ENCODE measurements around the gene LIN7C. TPM values are rescaled to one million over a fixed set of nuclear protein-coding genes. Genes with fewer than 3 reads are reported as not detected.

Gene LIN7C
- total and polyA plus RNA-seq, 2 of the 13 experiments (the other 11 are each of a cell fraction or from before 2014, with no cell fraction given) = 14.8 to 37.2 TPM

DNA sequence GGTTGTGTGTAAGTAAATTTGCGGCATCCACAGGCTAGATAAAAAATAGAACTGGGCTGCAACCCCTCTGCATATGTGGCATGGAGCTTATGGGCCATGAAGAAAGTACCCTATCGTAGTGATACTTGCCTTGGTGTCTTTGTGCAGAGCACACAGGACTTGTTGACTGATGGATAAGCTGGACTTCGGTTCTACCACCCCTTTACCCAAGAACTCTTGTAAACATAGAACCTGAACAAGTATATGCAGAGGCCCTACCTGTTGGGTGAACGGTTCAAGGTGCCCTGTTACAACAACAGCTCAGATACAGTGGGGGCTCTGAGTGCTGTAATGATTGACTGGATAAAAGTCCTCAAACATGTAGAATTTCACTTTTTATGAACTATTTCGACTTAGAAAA, 30.9 kb downstream of the LIN7C start (continued):
- 0 out of 2 replicates have a peak, but pooled peaks have one; percentile 59 for TF ChIP-seq ZNF12 (CRISPR knock-in tag; IDR thresholded peaks at IDR 0.05)
- TF ChIP-seq ZNF883 (CRISPR knock-in tag; IDR thresholded peaks at IDR 0.05; ENCODE audit: not compliant biosample characterization) = no peak
- TF ChIP-seq ZBTB7B (CRISPR knock-in tag; IDR thresholded peaks at IDR 0.05) = peak; percentile 91
- TF ChIP-seq ZNF607 (CRISPR knock-in tag; IDR thresholded peaks at IDR 0.05; ENCODE audit: borderline replicate concordance) = no peak
- TF ChIP-seq BCL6 (CRISPR knock-in tag; IDR thresholded peaks at IDR 0.05) = peak; percentile 81
- no peak for TF ChIP-seq DDIT3 (CRISPR knock-in tag; IDR thresholded peaks at IDR 0.05)
- no peak for TF ChIP-seq ZNF773 (CRISPR knock-in tag; IDR thresholded peaks at IDR 0.05; ENCODE audit: borderline replicate concordance)
- TF ChIP-seq, protein P1, sequence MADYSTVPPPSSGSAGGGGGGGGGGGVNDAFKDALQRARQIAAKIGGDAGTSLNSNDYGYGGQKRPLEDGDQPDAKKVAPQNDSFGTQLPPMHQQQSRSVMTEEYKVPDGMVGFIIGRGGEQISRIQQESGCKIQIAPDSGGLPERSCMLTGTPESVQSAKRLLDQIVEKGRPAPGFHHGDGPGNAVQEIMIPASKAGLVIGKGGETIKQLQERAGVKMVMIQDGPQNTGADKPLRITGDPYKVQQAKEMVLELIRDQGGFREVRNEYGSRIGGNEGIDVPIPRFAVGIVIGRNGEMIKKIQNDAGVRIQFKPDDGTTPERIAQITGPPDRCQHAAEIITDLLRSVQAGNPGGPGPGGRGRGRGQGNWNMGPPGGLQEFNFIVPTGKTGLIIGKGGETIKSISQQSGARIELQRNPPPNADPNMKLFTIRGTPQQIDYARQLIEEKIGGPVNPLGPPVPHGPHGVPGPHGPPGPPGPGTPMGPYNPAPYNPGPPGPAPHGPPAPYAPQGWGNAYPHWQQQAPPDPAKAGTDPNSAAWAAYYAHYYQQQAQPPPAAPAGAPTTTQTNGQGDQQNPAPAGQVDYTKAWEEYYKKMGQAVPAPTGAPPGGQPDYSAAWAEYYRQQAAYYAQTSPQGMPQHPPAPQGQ (CRISPR knock-in tag; IDR thresholded peaks at IDR 0.05; ENCODE audit: borderline replicate concordance) = no peak
- TF ChIP-seq, protein P2, sequence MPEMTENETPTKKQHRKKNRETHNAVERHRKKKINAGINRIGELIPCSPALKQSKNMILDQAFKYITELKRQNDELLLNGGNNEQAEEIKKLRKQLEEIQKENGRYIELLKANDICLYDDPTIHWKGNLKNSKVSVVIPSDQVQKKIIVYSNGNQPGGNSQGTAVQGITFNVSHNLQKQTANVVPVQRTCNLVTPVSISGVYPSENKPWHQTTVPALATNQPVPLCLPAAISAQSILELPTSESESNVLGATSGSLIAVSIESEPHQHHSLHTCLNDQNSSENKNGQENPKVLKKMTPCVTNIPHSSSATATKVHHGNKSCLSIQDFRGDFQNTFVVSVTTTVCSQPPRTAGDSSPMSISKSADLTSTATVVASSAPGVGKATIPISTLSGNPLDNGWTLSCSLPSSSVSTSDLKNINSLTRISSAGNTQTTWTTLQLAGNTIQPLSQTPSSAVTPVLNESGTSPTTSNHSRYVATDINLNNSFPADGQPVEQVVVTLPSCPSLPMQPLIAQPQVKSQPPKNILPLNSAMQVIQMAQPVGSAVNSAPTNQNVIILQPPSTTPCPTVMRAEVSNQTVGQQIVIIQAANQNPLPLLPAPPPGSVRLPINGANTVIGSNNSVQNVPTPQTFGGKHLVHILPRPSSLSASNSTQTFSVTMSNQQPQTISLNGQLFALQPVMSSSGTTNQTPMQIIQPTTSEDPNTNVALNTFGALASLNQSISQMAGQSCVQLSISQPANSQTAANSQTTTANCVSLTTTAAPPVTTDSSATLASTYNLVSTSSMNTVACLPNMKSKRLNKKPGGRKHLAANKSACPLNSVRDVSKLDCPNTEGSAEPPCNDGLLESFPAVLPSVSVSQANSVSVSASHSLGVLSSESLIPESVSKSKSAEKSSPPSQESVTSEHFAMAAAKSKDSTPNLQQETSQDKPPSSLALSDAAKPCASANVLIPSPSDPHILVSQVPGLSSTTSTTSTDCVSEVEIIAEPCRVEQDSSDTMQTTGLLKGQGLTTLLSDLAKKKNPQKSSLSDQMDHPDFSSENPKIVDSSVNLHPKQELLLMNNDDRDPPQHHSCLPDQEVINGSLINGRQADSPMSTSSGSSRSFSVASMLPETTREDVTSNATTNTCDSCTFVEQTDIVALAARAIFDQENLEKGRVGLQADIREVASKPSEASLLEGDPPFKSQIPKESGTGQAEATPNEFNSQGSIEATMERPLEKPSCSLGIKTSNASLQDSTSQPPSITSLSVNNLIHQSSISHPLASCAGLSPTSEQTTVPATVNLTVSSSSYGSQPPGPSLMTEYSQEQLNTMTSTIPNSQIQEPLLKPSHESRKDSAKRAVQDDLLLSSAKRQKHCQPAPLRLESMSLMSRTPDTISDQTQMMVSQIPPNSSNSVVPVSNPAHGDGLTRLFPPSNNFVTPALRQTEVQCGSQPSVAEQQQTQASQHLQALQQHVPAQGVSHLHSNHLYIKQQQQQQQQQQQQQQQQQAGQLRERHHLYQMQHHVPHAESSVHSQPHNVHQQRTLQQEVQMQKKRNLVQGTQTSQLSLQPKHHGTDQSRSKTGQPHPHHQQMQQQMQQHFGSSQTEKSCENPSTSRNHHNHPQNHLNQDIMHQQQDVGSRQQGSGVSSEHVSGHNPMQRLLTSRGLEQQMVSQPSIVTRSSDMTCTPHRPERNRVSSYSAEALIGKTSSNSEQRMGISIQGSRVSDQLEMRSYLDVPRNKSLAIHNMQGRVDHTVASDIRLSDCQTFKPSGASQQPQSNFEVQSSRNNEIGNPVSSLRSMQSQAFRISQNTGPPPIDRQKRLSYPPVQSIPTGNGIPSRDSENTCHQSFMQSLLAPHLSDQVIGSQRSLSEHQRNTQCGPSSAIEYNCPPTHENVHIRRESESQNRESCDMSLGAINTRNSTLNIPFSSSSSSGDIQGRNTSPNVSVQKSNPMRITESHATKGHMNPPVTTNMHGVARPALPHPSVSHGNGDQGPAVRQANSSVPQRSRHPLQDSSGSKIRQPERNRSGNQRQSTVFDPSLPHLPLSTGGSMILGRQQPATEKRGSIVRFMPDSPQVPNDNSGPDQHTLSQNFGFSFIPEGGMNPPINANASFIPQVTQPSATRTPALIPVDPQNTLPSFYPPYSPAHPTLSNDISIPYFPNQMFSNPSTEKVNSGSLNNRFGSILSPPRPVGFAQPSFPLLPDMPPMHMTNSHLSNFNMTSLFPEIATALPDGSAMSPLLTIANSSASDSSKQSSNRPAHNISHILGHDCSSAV (CRISPR knock-in tag; IDR thresholded peaks at IDR 0.05; ENCODE audit: borderline replicate concordance) = no peak
- no peak for TF ChIP-seq HNRNPLL (IDR thresholded peaks at IDR 0.05; ENCODE audit: low read depth, low read length, poor library complexity, severe bottlenecking)
- TF ChIP-seq, protein P3, sequence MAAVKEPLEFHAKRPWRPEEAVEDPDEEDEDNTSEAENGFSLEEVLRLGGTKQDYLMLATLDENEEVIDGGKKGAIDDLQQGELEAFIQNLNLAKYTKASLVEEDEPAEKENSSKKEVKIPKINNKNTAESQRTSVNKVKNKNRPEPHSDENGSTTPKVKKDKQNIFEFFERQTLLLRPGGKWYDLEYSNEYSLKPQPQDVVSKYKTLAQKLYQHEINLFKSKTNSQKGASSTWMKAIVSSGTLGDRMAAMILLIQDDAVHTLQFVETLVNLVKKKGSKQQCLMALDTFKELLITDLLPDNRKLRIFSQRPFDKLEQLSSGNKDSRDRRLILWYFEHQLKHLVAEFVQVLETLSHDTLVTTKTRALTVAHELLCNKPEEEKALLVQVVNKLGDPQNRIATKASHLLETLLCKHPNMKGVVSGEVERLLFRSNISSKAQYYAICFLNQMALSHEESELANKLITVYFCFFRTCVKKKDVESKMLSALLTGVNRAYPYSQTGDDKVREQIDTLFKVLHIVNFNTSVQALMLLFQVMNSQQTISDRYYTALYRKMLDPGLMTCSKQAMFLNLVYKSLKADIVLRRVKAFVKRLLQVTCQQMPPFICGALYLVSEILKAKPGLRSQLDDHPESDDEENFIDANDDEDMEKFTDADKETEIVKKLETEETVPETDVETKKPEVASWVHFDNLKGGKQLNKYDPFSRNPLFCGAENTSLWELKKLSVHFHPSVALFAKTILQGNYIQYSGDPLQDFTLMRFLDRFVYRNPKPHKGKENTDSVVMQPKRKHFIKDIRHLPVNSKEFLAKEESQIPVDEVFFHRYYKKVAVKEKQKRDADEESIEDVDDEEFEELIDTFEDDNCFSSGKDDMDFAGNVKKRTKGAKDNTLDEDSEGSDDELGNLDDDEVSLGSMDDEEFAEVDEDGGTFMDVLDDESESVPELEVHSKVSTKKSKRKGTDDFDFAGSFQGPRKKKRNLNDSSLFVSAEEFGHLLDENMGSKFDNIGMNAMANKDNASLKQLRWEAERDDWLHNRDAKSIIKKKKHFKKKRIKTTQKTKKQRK (IDR thresholded peaks at IDR 0.05; ENCODE audit: low read length) = no peak
- TF ChIP-seq ZNF816 (CRISPR knock-in tag; IDR thresholded peaks at IDR 0.05; ENCODE audit: borderline replicate concordance) = 0 out of 2 replicates have a peak, but pooled peaks have one; percentile 51
- TF ChIP-seq NR2F2 (IDR thresholded peaks at IDR 0.05; ENCODE audit: borderline replicate concordance, low read depth) = peak; percentile 56; the same call in 1 of the 2 replicates
- 0 out of 2 replicates have a peak, but pooled peaks have one; percentile 43 for TF ChIP-seq REPIN1 (CRISPR knock-in tag; IDR thresholded peaks at IDR 0.05; ENCODE audit: borderline replicate concordance, low read depth)
- TF ChIP-seq ZMYM4 (CRISPR knock-in tag; IDR thresholded peaks at IDR 0.05) = peak; percentile 93
- no peak for TF ChIP-seq LCORL (IDR thresholded peaks at IDR 0.05)
- TF ChIP-seq LCORL (CRISPR knock-in tag; IDR thresholded peaks at IDR 0.05) = peak; percentile 64
